Aorta (tissue), 4 donors: ENCODE data around the gene TRAPPC3. TPM values are rescaled to one million over a fixed set of nuclear protein-coding genes. Genes with fewer than 3 reads are reported as not detected.

Source experiments
- polyA plus RNA-seq, 2 donors: library from polyadenylated mRNA; stranded (reverse); fragments of 200-250 nt; gene quantifications; one replicate each; pipeline ENCODE4 v1.2.3, GENCODE V29; 2013
- total RNA-seq, 2 donors: library from RNA; stranded (reverse); fragmentation: NEBNext Ultra II Directional; extraction: Animal tissue kit (Norgen Biotek cat#: 25700); gene quantifications; one replicate each; pipeline ENCODE4 v1.2.1, GENCODE V29; 2021
- donor health status: healthy with polysubstance abuse.
- donor health status: Bipolar disorder and iron deficiency.
- donor health status: DM: no; HTN: no; CAD: no.
- donor health status: DM: yes; HTN: yes; CAD: no.

Gene TRAPPC3
- total and polyA plus RNA-seq, 4 donors = 55.6 to 90.7 (median 71.4) TPM

Other genes with a start within 250 kb of the TRAPPC3 start
- 10 to 100 TPM; 48.1 to 50.4 TPM for gene AGO3, start 218.4 kb downstream of the TRAPPC3 start, total RNA-seq
- 1 to 10 TPM; 1.1 to 4.2 TPM for gene AGO3, start 218.4 kb downstream of the TRAPPC3 start, polyA plus RNA-seq
- gene TEKT2, start 65.4 kb downstream of the TRAPPC3 start, total RNA-seq = not detected
- under 1 TPM in 1 of 2 donors, not detected in 1; 0.82 TPM for gene TEKT2, start 65.4 kb downstream of the TRAPPC3 start, polyA plus RNA-seq
- gene ADPRS, start 60.6 kb downstream of the TRAPPC3 start, total RNA-seq = 10 to 100 TPM; 15.9 to 21.2 TPM
- gene ADPRS, start 60.6 kb downstream of the TRAPPC3 start, polyA plus RNA-seq = 10 to 100 TPM; 12.9 to 20.4 TPM
- 10 to 100 TPM; 37.5 to 48.5 TPM for gene COL8A2, start 24.3 kb downstream of the TRAPPC3 start, total RNA-seq
- gene COL8A2, start 24.3 kb downstream of the TRAPPC3 start, polyA plus RNA-seq = 10 to 100 TPM; 17.4 to 18.4 TPM
- gene MAP7D1, start 6.7 kb upstream of the TRAPPC3 start, total RNA-seq = 100 to 1,000 TPM; 113 to 133 TPM
- 10 to 100 TPM; 52.8 to 81.2 TPM for gene MAP7D1, start 6.7 kb upstream of the TRAPPC3 start, polyA plus RNA-seq
- 10 to 100 TPM; 85.3 to 91.5 TPM for gene THRAP3, start 75.0 kb upstream of the TRAPPC3 start, total RNA-seq
- 10 to 100 TPM; 31.6 to 46.7 TPM for gene THRAP3, start 75.0 kb upstream of the TRAPPC3 start, polyA plus RNA-seq
- gene SH3D21, start 156.9 kb upstream of the TRAPPC3 start, total RNA-seq = 1 to 10 TPM; 4.1 to 6.9 TPM
- 1 to 10 TPM; 2.4 to 5.1 TPM for gene SH3D21, start 156.9 kb upstream of the TRAPPC3 start, polyA plus RNA-seq
- 10 to 100 TPM; 44.7 to 58.3 TPM for gene EVA1B, start 174.2 kb upstream of the TRAPPC3 start, total RNA-seq
- 100 to 1,000 TPM in 1 of 2 donors, 10 to 100 TPM in 1; 38.2 to 165 TPM for gene EVA1B, start 174.2 kb upstream of the TRAPPC3 start, polyA plus RNA-seq
- gene STK40, start 236.4 kb upstream of the TRAPPC3 start, total RNA-seq = 10 to 100 TPM; 63.9 to 95.7 TPM
- 10 to 100 TPM; 33.2 to 35.4 TPM for gene STK40, start 236.4 kb upstream of the TRAPPC3 start, polyA plus RNA-seq
- 10 to 100 TPM; 30.1 TPM for gene LSM10, start 248.4 kb upstream of the TRAPPC3 start, total RNA-seq
- gene LSM10, start 248.4 kb upstream of the TRAPPC3 start, polyA plus RNA-seq = 10 to 100 TPM; 39.6 to 57.7 TPM